Erythroblast (primary cell): ENCODE measurements around the gene POTEG.
"Not testable (repeated sequence)": the region's sequence is repeated elsewhere in the genome, so short reads cannot be mapped to it uniquely, and the experiment has no call there.

Experiments
- DNase-seq, 2 experiments: peaks; one replicate each; lab custom pipeline; 2025; lab: John Stamatoyannopoulos, UW

Gene POTEG

DNA sequence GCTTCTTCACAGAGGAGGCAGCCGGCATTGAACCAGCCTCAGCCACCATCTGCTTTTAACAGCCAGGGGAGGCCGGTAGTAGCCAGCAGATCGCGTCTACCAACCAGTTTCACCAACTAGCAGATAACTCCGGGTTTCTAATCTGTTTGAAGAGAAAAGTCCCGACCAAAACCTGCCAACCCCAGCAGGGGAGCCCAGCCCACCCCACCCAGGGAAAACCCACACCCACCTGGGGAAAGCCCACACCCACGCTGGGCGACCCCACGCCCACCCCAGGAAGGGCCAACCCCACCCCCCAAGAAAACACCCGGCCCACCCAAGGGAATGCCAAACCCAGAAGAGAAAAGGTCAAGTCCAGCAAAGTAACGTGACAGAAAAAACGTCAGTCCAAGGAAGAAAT, at the start of gene POTEG:
POTEG (minus strand) TSS at position 101 of the 400 bp plus-strand sequence; CDS start at position 49, 52 bp downstream.
- not testable (repeated sequence) for DNase-seq

DNA sequence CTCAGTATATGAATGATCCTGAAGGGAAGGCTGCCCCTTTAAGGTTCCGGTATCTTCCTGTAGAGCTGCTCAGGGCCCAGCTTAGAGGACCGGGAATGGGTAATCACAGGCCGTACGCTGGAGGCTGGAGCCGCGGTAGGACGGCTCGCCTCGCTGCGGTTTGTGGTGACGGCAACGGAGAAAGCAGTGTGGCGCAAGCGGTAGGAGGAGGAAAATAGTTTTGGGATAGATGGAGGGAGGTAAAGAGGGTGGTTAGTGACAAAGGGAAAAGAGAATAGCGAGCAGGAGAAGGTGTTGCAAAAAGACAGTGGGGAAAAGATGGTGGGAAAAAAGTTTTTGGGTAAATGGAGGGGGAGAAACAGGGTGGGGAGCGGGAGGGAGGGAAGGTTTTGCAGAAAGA, 48.0 kb upstream of the POTEG start:
- DNase-seq = not testable (repeated sequence)

DNA sequence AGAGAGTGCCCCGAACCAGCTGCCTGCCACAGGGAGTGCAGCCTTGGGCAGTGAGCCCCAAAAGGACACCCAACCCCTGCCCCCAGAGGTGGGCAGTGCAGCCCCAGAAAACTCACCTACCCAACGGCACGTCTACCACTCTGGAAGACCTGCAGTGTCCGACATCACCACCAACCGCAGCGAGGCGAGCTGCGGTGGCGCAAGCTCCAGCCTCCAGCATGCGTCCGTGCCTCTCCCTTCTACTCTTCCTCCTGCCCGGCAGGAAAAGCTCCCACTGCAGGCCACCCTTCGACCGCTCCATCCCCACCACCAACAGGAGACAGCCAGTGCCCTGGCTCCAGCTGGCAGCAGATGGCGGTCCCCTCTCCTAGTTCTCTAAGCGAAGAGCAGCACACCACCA, 47.3 kb upstream of the POTEG start:
- DNase-seq = not testable (repeated sequence)

DNA sequence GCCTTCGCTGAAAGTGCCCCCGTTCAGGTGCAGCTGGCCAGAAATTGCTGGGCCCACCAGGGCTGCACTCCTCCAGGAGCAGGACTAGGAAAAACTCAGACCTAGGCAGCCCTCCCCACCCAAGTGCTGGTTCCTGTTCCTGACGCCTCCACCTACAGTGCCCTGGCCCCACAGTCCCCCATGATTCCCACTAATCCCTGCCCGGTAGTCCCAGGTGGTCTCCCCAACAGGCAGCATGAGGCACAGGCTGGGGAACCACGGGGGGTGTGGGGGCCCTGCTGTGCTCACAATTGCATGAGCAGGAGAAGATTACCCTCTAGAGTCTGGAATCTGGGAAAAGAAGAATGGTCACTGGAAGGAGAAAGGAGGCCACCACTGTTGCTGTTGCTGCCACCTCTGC, 46.4 kb upstream of the POTEG start:
- not testable (repeated sequence) for DNase-seq

DNA sequence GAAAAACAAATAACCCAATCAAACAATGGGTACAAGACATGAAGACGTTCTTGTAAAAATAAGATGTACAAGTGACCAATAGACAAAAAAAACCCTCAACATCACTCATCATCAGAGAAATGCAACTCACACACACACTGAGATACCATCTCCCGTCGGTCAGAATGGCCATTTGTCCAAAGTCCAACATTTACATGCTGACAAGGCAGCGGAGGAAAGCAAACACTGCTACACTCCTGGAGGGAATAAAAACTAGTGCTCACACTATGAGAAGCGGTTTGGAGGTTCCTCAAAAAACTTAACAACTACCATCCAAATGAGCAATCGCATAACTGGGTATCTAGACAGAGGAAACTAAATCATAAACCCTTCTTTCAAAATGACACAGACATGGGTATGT, 11.6 kb upstream of the POTEG start:
- not testable (repeated sequence) for DNase-seq

DNA sequence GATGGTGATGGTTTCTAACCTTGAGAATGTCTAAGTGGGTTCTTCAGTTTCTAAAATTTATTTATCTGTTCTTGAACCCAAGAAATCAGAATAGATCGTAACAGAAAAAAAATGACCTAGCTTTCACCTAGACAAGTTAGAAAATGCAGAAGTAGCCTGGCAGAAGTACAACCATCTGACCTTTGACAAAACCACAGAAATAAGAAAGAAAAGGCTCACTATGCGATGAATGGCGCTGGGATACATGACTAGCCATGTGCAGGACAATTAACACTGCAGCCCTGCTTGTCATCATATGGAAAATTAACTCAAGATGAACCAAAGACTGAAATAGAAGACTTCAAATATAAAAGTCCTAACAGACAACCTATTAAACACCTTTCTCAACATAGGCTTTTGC, 5.7 kb upstream of the POTEG start:
- DNase-seq = not testable (repeated sequence)

DNA sequence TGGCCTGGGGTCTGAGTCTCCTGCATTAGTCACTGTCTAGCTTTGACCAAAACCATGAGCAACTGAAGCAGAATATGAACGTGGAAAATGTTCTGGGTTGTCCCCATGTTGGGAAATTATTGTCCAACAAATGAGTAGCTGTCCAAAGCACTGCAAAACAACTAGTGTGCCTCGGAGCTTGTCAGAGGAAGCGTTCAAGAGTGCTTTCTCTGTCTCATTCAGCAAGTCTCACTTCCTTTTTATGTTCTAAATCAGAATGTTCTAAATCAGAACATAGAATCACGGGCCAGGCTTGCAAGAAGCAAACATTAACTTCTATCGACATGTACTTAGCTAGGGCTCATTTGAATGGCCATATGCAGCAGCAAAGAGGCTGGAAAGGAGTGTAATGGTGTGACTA, 5.1 kb upstream of the POTEG start:
- DNase-seq = not testable (repeated sequence)

DNA sequence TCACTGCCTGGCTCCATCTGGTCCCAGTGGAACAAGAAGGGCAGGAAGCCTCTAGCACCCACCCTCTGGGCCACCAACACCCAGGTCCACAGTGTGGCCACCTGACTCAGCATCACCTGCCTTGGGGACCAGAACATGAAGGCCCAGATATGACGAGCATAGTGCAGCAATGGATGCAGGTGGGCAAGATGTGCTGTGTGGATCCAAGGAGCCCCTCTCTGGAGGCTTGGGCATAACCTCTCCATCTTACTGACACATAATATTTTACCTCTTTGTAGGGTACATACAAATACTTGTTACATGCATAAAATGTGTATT, 2.9 kb upstream of the POTEG start:
- DNase-seq = not testable (repeated sequence)

DNA sequence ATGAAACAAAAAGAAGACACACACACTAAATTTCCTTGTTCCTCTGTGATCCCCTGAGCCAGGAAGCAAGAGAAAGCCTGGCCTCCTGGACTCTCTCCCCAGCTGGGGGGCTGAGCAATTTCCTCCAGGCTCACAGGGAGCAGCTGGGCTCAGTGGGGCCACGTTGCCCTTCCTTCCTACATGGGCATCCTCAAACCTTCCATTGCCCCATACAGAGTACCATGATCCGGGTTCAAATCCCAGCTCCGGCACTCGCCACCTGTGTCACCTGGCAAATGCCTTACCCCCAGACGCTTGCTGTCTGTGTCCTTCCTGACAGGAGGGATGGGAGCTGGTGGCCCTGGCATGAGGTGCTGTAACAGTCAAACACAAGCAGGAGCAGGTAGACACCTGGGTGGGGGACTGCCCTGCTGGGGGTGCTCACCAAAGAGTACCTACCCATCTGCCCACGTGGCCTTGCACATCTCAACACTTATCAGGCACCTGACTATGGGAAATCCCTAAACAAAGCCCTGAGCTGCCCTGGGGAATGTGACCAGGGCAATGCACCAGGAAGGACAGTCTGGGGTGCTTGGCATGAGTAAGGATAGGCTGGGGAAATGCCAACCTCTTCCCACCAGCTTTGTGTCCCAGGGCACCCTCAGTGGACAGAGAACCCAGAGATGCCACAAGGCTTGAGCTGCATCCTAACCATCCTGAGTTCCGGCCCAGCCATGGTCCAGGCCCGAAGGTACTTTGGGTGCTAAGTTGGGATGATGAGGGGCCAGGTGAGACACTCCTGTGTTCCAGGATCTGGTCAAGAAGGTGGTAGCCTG, 2.4 kb upstream of the POTEG start:
- not testable (repeated sequence) for DNase-seq

DNA sequence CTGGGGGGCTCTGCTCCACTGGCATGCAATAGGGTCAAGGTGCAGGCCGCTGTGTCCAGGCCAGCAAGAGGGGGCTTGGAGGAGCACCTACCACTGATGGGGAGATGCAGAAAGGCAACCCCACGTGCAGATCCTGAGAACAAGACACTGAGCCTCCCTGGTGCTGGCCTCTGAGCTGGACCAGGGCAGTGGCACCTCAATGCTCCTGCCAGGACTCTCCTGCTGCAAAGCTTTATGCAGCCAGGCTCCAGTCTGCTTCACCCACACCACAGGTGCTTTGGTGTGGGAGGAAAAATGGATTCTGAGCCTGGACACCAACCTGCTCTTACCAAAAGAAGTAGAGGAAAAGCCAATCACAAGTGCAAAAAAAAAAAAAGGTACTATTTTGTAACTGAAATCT, 1.7 kb upstream of the POTEG start:
- DNase-seq = not testable (repeated sequence)

DNA sequence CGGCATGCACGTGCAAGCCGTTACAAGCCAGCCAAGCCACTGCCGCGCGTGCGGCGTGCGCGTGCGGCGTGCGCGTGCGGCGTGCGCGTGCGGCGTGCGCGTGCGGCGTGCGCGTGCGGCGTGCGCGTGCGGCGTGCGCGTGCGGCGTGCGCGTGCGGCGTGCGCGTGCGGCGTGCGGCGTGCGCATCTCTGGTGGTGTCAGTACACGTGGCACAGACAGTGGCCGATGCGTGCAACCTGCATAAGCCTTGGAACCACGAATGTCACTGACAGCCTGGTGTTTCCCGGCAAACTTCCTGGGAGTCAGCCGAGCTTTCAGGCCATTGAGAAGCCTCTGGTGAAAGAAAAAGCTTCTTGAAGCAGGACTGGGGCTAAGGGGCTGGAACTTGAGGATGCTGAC, 750 bp upstream of the POTEG start:
- DNase-seq = not testable (repeated sequence)

DNA sequence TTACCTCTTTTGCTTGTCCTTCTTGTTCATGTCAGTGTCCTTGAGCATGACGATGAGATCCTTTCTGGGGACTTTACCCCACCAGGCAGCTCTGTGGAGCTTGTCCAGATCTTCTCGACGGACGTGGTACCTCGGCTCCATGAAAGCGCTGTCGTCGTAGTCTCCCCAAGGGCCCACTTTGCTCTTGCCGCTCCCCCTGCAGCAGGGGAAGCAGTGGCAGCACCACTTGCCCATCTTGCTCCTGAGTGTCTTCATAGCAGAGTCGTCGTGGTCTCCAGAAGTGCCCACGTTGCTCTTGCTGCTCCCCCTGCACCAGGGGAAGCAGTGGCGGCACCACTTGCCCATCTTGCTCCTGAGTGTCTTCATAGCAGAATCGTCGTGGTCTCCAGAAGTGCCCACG, 376 bp downstream of the POTEG start:
- DNase-seq = not testable (repeated sequence)

DNA sequence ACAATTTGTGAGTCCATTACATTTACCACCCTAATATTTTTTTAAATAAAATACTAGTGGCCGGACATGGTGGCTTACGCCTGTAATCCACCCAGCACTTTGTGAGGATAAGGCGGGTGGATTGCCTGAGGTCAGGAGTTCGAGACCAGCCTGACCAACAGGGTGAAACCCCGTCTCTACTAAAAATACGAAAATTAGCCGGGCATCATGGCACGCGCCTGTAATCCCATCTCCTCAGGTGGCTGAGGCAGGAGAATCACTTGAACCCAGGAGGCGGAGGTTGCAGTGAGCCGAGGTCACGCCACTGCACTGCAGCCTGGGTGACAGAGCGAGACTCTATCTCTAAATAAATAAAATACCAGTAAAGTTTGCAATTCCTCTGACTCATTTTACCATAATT, 25.6 kb downstream of the POTEG start:
- not testable (repeated sequence) for DNase-seq

DNA sequence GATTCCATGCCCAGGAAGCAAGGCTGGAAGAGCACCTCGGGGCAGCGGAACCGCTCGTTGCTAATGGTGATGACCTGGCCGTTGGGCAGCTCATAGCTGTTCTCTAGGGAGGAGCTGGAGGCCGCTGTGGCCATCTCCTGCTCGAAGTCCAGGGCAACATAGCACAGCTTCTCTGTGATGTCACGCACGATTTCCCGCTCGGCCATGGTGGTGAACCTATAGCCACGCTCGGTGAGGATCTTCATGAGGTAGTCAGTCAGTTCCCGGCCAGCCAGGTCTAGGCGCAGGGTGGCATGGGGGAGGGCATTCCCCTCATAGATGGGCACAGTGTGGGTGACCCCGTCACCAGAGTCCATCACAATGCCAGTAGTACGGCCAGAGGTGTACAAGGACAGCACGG, 32.0 kb downstream of the POTEG start:
- DNase-seq = not testable (repeated sequence)

DNA sequence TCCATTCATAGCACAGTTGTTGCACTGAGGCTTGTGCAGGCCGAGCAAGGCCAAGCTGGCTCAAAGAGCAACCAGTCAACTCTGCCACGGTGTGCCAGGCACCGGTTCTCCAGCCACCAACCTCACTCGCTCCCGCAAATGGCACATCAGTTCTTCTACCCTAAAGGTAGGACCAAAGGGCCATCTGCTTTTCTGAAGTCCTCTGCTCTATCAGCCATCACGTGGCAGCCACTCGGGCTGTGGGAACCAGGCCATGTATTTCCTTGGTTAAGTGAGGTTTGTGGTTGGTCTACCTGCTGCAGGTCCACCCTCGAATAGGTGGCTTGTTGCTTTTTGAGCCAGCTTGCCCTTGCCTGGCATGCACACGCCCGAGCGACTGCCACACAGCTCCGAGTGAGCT, 39.4 kb downstream of the POTEG start:
- DNase-seq = not testable (repeated sequence)

DNA sequence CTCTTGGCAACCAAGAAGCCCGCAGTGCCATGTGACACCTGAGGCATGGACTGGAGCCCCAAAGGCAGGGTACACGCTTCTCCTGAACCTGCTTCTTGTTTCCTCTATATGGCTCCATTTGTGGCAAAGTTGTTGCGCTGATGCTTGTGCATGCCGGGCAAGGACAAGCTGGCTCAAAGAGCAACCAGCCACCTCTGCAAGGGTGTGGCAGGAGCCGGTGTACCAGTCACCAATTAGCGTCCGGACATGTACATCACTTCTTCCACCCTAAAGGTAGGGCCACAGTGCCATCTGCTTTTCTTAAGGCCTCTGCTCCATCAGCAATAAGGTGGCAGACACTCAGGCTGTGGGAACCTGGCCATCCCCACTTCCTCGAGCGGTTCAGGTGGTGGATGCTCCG, 43.9 kb downstream of the POTEG start:
- DNase-seq = not testable (repeated sequence)

DNA sequence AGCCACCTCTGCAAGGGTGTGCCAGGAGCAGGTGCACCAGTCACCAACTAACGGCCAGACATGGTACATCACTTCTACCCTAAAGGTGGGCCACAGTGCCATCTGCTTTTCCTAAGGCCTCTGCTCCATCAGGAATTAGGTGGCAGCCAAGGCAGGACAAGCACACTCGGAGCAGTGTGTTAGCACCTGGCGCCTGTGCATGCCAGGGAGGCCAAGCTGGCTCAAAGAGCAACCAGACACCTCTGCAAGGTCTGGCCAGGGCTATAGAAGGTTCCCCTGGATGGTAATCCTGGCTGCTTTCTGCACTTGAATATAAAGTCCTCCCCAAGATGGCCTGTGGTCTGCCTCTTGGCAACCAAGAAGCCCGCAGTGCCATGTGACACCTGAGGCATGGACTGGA, 45.4 kb downstream of the POTEG start:
- DNase-seq = not testable (repeated sequence)

DNA sequence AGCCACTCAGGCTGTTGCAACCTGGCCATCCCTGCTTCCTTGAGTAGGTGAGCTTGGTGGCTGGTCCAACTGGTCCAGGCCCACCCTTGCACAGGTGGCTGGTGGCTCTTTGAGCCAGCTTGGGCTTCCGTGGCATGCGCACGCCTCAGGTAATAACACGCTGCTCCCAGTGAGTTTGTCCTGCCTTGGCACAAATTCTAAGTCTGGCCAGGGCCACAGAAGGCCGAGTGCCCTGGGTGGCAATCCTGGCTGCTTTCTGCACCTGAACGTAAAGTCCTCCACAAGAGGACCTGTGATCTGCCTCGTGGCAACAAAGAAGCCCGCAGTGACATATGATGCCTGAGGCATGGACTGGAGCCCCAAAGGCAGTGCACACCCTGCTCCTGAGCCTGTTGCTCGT, 47.1 kb downstream of the POTEG start:
- DNase-seq = not testable (repeated sequence)

DNA sequence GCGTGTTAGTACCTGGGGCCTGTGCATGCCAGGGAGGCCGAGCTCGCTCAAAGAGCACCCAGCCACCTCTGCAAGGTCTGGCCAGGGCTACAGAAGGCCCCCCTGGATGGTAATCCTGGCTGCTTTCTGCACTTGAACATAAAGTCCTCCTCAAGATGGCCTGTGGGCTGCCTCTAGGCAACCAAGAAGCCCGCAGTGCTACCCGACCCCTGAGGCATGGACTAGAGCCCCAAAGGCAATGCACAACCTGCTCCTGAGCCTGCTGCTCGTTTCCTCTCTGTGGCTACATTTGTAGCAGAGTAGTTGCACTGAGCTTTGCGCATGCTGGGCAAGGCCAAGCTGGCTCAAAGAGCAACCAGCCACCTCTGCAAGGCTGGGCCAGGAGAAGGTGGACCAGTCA, 47.8 kb downstream of the POTEG start:
- DNase-seq = not testable (repeated sequence)

DNA sequence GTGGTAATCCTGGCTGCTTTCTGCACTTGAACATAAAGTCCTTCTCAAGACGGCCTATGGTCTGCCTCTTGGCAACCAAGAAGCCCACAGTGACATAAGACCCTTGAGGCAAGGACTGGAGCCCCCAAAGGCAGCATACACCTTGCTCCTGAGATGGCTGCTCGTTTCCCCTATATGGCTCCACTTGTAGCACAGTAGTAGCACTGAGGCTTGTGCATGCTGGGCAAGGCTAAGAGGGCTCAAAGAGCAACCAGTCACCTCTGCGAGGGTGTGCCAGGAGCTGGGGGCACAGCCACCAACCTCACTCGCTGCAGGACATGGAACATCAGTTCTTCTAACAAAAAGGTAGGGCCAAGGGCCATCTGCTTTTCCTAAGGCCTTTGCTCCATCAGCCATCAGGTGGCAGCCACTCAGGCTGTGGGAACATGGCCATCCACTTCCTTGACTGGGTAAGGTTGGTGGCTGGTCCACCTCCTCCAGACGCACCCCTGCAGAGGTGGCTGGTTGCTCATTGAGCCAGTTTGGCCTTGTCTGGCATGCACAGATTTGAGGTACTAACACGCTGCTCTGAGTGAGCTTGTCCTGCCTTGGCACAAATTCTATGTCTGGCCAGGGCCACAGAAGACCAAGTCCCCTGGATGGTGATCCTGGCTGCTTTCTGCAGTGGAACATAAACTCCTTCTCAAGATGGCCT, 49.9 kb downstream of the POTEG start:
- DNase-seq = not testable (repeated sequence)

DNA sequence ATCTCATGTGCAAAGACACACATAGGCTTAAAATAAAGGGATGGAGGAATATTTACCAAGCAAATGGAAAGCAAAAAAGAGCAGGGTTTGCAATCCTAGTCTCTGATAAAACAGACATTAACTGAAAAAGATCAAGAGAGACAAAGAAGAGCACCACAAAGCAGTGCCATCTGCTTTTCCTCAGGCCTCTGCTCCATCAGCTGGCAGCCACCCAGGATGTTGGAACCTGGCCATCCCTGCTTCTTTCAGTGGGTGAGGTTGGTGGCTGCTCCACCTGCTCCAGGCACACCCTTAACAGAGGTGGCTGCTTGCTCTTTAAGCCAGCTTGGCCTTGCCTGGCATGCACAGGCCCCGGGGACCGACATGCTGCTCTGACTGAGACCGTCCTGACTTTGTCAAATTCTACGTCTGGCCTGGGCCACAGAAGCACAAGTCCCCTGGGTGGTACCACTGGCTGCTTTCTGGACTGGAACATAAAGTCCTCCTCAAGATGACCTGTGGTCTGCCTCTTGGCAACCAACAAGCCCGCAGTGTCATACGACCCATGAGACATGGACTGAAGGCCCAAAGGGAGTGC, 51.0 kb downstream of the POTEG start:
- DNase-seq = not testable (repeated sequence)

DNA sequence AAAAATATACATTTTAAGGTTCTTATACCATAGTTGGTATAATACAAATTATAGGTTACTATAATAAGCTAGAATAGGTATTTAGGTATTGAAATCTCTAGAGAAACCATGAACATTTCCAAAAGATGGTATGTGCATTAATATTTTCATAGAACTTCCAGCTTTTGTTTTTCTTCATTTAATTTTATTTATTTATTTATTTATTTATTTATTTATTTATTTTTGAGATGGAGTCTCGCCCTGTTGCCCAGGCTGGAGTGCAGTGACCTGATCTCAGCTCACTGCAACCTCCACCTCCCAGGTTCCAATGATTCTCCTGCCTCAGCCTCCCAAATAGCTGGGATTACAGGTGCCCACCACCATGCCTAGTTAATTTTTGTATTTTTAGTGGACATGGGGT, 54.0 kb downstream of the POTEG start:
- DNase-seq = not testable (repeated sequence)

DNA sequence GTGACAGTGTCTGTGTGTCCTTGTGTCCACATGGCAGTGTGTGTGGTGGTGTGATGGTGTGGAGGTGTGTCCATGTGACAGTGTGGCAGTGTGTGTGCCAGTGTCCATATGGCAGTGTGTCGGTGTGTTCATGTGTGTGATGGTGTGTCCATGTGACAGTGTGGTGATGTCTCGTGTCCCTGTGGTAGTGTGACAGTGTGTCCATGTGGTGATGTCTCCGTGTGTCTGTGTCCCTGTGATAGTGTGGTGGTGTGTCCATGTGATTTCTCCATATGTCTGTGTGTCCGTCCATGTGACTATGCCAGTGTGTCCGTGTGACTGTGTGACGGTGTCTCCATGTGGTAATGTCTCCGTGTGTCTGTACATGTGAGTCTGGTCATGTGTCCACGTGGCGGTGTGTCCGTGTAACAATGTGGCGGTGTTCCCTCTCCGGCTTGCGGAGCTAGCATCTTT, 59.7 kb downstream of the POTEG start:
- DNase-seq = not testable (repeated sequence)
